Esophagus mucosa (tissue), 1 donor: ENCODE data around the gene FZD10. TPM values are rescaled to one million over a fixed set of nuclear protein-coding genes. Genes with fewer than 3 reads are reported as not detected.
A peak's percentile ranks its signal among the peaks of the same experiment; 100 is the strongest.

ENCODE experiments used
- ATAC-seq: fragments of 200-7000 bp; cut with Tn5 transposase; one replicate; pipeline ENCODE4 v1.9.1; 2020
- total RNA-seq: library from RNA; stranded (reverse); gene quantifications from one replicate; pipeline ENCODE4 v1.2.4, GENCODE V29; 2023
- donor health status: DM: yes; HTN: yes; CAD: no.

The FZD10 gene
- total RNA-seq, 1 donor from 2014 or later: 13.7 TPM

DNA sequence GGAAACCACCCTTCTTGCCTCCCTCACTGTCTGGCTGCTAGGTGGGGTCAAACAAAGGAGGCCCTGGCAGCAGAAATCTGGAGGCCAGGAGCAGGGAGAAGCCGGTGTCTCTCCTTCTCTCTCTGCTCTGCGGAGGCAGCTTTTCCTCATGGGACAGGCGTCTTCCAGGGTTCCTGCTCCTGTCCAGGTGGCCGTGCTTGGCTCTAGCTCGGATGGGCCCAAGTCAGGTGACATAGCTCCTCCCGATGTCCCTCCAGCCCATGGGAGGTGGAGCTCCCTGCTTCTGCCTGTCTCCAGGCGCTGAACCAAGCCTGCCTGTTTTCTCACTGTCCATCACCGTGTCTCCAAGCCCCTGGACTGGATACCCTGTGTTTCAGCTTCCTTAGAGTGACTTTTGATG is 30.5 kb upstream of the FZD10 start:
- ATAC-seq: no peak

- ATAC-seq: peak; percentile 62
Observed at GRCh38 chr12:130132831-130133511, 29.3 kb upstream of the FZD10 start.

- no peak for ATAC-seq
Observed at GRCh38 chr12:130133851-130134562, 28.3 kb upstream of the FZD10 start.

- no peak for ATAC-seq
Observed at GRCh38 chr12:130134563-130134915, 27.7 kb upstream of the FZD10 start.

GRCh38 chr12:130136509-130137039 is 25.7 kb upstream of the FZD10 start:
- ATAC-seq: no peak

DNA sequence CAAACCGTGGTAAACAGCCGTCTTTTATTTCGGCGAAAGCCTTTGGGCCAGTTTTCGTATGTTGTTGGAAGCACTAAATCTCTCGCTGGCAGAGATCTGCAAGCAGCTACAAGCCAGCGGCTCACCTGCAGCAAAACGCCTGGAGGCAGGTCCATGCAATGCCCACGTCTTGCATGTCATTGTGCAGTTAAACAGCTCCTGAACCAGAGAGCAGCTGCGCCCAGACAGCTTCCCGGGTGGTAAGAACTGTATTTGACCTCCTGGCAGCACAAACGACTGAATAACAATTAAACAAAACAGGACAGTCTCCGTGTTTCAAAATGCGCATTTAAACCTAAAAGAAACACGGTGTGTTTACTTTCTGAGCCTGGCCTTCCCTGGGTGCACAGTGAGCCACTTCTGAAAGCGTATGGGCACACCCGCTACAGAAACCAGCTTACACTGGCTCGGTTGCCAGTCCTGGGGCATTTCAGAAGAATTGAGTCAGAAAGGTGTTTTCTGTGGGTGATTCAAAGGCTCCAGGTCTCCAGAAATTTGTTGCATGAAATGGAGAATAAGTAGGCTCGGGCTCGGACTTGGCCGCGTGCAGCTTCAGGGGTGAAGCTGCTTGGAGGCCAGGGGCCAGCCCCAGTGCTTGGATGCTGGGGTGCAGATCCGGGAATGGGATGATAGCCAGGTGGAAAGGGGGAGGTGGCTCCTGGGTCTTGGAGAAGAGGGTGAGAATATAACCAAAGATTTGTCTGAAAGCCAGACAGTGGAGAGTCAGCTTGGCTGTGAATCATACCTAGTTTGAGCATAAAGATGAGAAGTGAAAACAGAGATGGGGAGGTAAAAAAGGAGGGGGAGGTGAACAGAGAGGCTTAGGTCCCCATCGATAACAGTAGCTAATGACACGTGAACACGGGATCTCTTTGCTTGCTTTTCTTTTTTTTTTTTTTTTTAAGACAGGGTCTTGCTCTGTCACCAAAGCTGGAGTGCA is 24.9 kb upstream of the FZD10 start:
- ATAC-seq: peak; percentile 74

DNA sequence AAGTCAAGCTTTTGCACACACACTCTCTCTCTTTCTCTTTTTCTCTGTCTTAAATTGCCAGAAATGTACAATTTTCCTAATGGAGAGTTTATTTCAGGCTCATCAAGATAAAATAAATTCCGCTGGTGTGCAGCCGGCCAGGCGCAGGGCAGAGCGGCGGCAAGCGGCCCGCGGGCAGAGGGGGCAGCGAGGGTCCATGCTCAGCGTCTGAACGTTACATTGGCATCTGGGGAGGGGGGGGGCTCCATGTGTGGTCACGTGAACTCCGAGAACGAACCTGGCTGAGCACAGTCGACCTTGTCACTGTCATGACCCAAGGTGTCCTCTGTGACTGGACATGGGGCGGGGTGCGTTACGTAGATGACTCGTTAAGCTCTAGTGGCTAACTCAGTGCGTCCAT is 23.8 kb upstream of the FZD10 start:
- ATAC-seq: no peak

- peak; percentile 91 for ATAC-seq
Observed at GRCh38 chr12:130139567-130140421, 22.5 kb upstream of the FZD10 start.

DNA sequence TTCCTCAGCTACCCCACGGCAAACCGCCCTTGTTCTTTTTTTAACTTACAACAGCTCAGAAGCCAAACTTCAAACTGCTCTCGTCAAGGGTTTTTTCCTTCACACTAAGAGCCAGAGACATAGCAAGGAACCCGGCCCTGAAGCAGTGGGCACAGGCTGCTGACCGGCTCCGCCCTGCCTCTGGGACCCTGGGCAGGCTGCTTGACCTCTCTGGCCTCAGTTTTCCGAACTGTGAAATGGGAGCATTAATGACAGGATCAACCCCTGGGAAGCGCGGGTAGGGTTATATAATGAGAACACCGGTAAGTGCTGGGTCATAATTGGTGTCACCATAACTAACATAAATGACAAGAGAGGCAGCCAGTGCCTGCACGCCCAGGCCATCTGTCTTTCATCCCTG is 21.2 kb upstream of the FZD10 start:
- ATAC-seq: no peak

DNA sequence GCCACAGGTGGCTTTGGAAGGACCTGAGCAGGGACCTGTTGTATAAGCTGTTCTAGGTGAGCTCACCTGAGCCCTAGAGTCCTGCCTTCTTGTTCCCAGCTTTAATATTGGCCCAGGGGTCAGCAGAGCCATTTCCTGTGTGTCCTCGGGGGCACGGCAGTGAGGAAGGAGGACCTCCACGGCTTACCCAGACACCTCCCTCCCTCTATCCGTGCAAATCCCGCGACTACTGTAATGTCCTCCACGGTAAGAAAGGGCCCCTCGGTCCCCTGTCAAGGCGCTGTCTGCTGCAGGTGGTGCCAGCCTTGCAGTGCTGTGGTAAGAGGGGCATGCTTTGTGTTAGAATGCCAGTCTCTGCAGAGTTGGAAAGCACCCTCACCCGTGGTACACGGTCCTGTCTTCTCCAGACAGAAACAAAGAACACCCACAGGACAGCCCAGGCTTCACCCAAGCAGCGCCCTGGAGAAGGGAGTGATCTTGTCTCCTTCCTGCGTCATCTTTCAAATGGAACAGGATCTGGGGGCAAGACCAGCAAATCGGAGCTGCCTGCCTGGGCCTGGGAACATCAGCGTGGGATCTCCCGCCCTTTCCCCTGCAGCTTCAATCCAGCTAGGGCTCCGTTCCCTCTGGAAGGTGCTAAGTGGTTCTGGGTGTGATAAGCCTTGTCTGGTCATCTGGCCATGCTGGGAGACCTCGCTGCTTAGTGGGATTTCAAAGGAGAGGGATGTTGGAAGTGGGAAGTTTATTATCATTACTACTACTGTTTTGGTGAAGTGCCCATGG is 20.2 kb upstream of the FZD10 start:
- no peak for ATAC-seq

DNA sequence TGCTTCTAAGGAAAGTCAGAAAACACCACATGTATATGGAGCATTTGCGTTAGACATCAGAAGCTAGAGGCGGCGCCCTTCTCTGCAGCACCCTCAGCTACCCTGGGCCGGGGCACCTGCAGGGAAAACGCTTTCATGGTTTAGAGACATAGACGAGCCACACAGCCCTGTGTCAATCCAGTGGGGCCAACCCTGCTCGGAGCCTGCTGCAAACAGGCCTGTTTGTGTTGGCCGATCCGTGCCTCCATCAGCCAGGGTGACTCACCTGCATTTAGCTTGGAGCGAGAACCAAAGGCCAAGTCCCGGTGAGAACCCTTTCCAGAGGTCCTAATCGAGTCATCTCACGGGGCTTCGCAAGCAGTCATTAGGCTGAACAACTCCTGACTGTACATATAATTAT is 19.5 kb upstream of the FZD10 start:
- ATAC-seq: peak; percentile 70

DNA sequence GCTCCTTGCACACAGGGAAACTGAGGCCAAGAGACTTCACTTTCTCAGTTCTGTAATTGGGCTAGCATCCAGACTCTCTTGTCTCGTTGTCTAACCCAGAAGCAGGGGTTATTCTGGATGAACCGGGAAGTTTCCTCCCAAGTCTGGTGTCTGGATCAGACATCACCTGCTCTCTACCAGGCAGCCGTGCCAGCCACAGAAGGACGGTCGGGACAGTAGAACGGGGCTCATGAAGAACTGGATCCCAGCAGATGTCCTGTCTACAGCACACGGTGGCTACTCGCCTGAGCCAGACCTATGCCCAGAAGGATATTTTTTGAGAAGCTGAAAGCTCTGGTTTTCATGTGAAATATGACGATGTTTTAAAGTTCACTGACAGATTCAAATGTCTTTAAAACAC is 19.1 kb upstream of the FZD10 start:
- ATAC-seq: no peak

- ATAC-seq: no peak
Observed at GRCh38 chr12:130144256-130144655, 18.0 kb upstream of the FZD10 start.

- peak; percentile 59 for ATAC-seq
Observed at GRCh38 chr12:130145731-130146130, 16.5 kb upstream of the FZD10 start.

DNA sequence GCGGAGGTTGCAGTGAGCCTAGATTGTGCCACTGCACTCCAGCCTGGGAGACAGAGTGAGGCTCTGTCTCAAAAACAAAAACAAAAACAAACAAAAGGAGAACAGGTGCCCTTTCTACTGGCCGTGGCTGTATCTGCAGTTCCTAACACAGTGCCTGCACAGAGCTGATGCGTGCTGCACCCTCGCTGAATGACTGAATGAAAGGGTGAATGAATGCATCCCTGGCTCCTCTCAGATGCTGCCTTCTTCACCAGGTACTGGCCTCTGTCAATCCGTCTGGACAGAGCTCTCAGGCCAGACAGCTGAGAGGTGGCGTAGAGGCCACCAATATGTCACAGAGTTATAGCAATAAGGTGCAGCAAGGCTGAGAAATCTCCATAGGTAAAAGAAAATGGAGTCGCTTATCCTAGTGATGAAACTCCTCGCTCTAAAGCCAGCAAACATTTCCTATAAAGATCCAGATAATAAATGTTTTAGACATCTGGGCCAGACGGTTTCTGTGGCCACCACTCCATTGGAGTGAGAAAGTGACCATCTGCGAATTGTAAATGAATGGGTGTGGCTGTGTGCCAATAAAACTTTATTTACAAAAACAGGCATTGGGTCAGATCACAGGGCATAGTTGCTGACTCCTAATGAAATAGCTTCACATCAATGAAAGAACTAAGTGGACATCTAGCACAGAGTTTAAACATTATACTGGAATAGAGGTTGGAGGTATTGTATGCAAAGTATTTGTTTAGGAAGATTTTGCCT is 15.9 kb upstream of the FZD10 start:
- ATAC-seq: no peak

DNA sequence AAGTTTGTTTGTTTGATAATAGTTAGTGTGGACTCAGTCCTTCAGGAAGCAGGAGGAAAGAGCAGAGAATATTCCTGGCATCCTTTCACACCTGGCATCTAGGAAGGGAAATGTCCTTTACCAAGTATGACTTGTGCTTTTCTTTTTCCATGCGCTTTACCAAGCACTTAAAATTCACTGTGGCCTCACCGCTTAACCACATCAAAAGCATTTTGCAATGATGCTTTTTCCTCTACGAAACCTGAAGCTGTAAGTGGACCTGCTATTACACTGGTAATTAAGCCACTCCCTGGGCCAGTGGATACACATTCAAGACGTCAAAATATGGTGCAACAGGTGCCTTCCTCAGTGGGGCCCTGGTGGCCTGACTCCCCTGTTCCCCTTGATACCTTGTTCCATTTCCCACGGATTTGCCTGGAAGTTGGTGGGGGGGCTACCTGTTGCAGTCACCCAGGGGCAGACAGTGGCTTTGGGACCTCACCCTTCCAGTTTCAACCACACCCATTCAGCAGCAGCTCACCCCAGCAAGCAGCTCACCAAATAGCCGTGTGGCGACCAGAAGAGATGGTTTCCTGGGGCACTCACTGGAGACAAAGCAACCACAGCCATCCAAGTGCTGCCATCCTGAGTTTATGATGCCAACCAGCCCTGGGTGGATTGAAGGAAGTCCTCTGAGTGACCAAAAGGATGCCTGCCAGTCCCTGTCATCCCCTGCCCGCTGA is 14.2 kb upstream of the FZD10 start:
- ATAC-seq: peak; percentile 15

DNA sequence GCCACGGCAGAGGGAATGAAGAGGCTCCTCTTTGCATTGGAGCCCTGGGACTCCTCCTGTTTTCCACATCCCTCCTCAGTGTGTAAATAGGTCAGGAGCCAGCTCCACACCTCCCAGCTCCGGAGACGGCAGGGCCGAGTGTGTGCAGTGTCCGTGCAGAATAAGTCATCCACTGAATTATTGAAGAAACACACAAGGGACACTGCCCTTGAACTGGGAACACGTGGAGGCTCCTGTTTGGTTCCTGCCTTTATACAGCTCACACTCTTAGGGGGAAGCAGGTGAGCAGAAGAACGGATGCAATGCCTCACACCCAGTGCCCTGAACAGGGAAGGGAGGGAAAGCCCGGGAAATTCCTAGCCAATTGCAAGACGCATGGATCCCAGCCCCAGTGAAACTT is 10.4 kb upstream of the FZD10 start:
- ATAC-seq: no peak

GRCh38 chr12:130152386-130152785 is 9.9 kb upstream of the FZD10 start:
- no peak for ATAC-seq

DNA sequence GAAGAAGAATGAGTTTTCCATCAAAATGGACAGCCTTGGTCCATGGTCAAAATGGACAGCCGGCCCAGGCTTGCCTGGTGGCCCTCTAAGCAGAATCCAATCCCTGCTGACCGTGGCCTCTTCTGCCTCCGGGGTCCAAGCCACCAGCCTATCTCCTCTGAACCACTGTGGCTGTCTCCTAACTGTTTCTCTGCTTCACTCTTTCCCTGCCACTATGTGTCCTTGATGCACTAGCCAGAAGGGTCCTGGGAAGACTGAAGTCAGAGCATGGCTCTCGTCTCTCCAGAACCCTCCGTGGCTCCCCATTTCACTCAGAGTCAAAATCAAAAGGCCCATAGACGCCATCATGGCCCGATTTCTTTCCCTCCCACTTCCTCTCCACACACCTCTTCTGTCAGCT is 8.5 kb upstream of the FZD10 start:
- no peak for ATAC-seq
